K562 (cell line): ENCODE data around the gene DYSF. TPM values are rescaled to one million over a fixed set of nuclear protein-coding genes. Genes with fewer than 3 reads are reported as not detected.

Source experiments
- ATAC-seq: fragments of 200-7000 bp; cut with Tn5 transposase; 3 replicates; pipeline ENCODE4 v1.9.1; 2020; ENCODE audit warnings: moderate library complexity
- BruUV-seq: library from RNA; stranded (reverse); fragments of 400-500 nt; replicated peaks from 2 replicates; lab custom pipeline; 2021; lab: Mats Ljungman, UMichigan
- CTCF ChIA-PET: fragments of 300-600 bp; formaldehyde crosslinking; extraction: SDS; loops from one replicate; lab custom pipeline; 2021; ENCODE audit warnings: low intra/inter-chr PET ratio; lab: Yijun Ruan, JAX
- POLR2A ChIA-PET: fragments of 300-600, 350-650 bp; sonication (Branson Sonifier 250); formaldehyde crosslinking; extraction: SDS; loops from one replicate; lab custom pipeline; 2021; ENCODE audit warnings: antibody characterized with exemption, inconsistent platforms; lab: Yijun Ruan, JAX
- DNase-seq, 4 experiments: peaks; one replicate each; pipeline versions ENCODE4 v3.0.0 to v3.0.0-alpha.2; 2011 to 2018; ENCODE audit warnings: low spot score in 3 of 4, mixed read lengths in 3 of 4; ENCODE audit errors: extremely low read depth in 1 of 4
- FAIRE-seq: peaks from 2 replicates; lab custom pipeline; 2011; peaks lifted over from hg19 to GRCh38; lab: Jason Lieb, UNC
- H2AFZ ChIP-seq: 2 replicates; pipeline ENCODE4 v1.6.0; 2011; ENCODE audit warnings: low read depth, low read length, control low read depth, inconsistent platforms
- H3K27ac ChIP-seq: fragments of 200-600 bp; 3 replicates; pipeline ENCODE4 v1.8.0; 2011; ENCODE audit warnings: low read depth, mild to moderate bottlenecking, control low read depth, inconsistent platforms, low read length, moderate library complexity, mixed read lengths; ENCODE audit errors: extremely low read depth
- H3K27me3 ChIP-seq, 2 experiments: fragments of 300-600 bp in 1 of 2; 2 replicates in 1 of 2; 3 replicates in 1 of 2; pipeline versions ENCODE4 v1.6.0 to v1.8.0; 2011; ENCODE audit warnings: inconsistent platforms in 2 of 2, low read length in 2 of 2, mild to moderate bottlenecking in 1 of 2, mixed read lengths in 1 of 2, moderate library complexity in 1 of 2; ENCODE audit not compliant: control insufficient read depth in 2 of 2, insufficient read depth in 2 of 2
- H3K36me3 ChIP-seq: fragments of 300-600 bp; 3 replicates; pipeline ENCODE4 v1.8.0; 2011; ENCODE audit warnings: mild to moderate bottlenecking, low read length, inconsistent platforms; ENCODE audit not compliant: control insufficient read depth, insufficient read depth
- H3K4me1 ChIP-seq, 2 experiments: fragments of 200-600 bp in 1 of 2; replicated peaks in 1 of 2; 2 replicates in 1 of 2; 3 replicates in 1 of 2; pipeline versions ENCODE4 v1.5.1 to v1.8.0; 2011; ENCODE audit warnings: inconsistent platforms in 2 of 2, low read length in 2 of 2, mild to moderate bottlenecking in 1 of 2, mixed read lengths in 1 of 2, moderate library complexity in 1 of 2; ENCODE audit not compliant: control insufficient read depth in 2 of 2, insufficient read depth in 2 of 2
- H3K4me2 ChIP-seq: 2 replicates; pipeline ENCODE4 v1.6.1; 2011; ENCODE audit warnings: low read length, control low read depth, inconsistent platforms, mixed read lengths; ENCODE audit not compliant: insufficient read depth
- H3K4me3 ChIP-seq: fragments of 200-600 bp; sonication (generic), shearing (Covaris generic); 2 replicates; pipeline ENCODE4 v1.5.1; 2016; ENCODE audit warnings: control low read depth, inconsistent platforms
- H3K79me2 ChIP-seq: fragments of 200-600 bp; 3 replicates; pipeline ENCODE4 v1.8.0; 2011; ENCODE audit warnings: low read length, inconsistent platforms; ENCODE audit not compliant: control insufficient read depth, insufficient read depth
- H3K9ac ChIP-seq, 2 experiments: 2 replicates each; pipeline versions ENCODE4 v1.6.0 to v1.6.1; 2011; ENCODE audit warnings: low read depth in 2 of 2, low read length in 2 of 2, control low read depth in 1 of 2, inconsistent platforms in 1 of 2, mild to moderate bottlenecking in 1 of 2, mixed read lengths in 1 of 2; ENCODE audit not compliant: insufficient read depth in 1 of 2
- H3K9me1 ChIP-seq: one replicate; pipeline ENCODE4 v1.6.0; 2011; ENCODE audit warnings: inconsistent platforms, mild to moderate bottlenecking, low read length, moderate library complexity; ENCODE audit not compliant: control insufficient read depth, insufficient read depth
- H3K9me3 ChIP-seq: replicated peaks from 2 replicates; pipeline ENCODE4 v1.5.1; 2011; ENCODE audit warnings: low read depth, low read length, inconsistent platforms; ENCODE audit not compliant: control insufficient read depth, insufficient read depth
- H4K20me1 ChIP-seq: replicated peaks from 2 replicates; pipeline ENCODE4 v1.6.1; 2011; ENCODE audit warnings: low read length, inconsistent platforms, mixed read lengths; ENCODE audit not compliant: control insufficient read depth, insufficient read depth
- BHLHE40 ChIP-seq: IDR thresholded peaks from 2 replicates; pipeline ENCODE4 v1.6.1; 2011; ENCODE audit warnings: low read length, improper control_type of control experiment
- BRD4 ChIP-seq: fragments of 200-600 bp; sonication (generic); IDR thresholded peaks from 2 replicates; pipeline ENCODE4 v1.6.1; 2017; ENCODE audit warnings: inconsistent platforms
- CXXC5 ChIP-seq: fragments of 250-450 bp; sonication (Bioruptor Pico); IDR thresholded peaks from 2 replicates; pipeline ENCODE4 v1.8.0; 2022; ENCODE audit warnings: inconsistent platforms, mild to moderate bottlenecking, moderate library complexity
- NCOA1 ChIP-seq: fragments of 450-650 bp; IDR thresholded peaks from 2 replicates; pipeline ENCODE4 v1.6.1; 2016; ENCODE audit warnings: low read depth
- ZNF384 ChIP-seq: IDR thresholded peaks from 2 replicates; pipeline ENCODE4 v1.6.1; 2012; ENCODE audit warnings: low read depth, low read length, improper control_type of control experiment
- ZNF445 ChIP-seq: fragments of 250-450 bp; sonication (Bioruptor Pico); IDR thresholded peaks from 2 replicates; pipeline ENCODE4 v1.4.0; 2020; ENCODE audit warnings: low read depth, mild to moderate bottlenecking, moderate library complexity
- WGBS: fragments of 100-300 bp; shearing (Covaris generic); methylation state at CpG from one replicate; pipeline ENCODE4 v1.1.6; 2016; ENCODE audit warnings: low coverage, mixed read lengths; ENCODE audit not compliant: insufficient coverage; ENCODE audit errors: missing lambda C conversion rate; 5-methylcytosine and 5-hydroxymethylcytosine counted together
- in situ Hi-C: fragments of 300-500 bp; cut with MboI; formaldehyde crosslinking; loops from 4 replicates; pipeline ENCODE4 v1.15.0; 2018; ENCODE audit warnings: inconsistent platforms, mixed read lengths
- intact Hi-C: fragments of 100-400 bp; cut with micrococcal nuclease; formaldehyde crosslinking; loops from 2 replicates; pipeline ENCODE4 v1.14.2; 2022
- polyA plus RNA-seq, 8 experiments: library from polyadenylated mRNA; depleted of rRNA in 4 of 8; stranded (reverse) in 5 of 8; unstranded in 3 of 8; fragments of >200 nt; fragmentation: Nextera tagmentation in 2 of 8; fragmentation: Illumina TruSeq in 1 of 8; extraction: Ambion mirVana in 2 of 8; extraction: Trizol in 1 of 8; gene quantifications; 2 replicates each; pipeline versions ENCODE4 v1.2.1 to v1.2.3, GENCODE V29; 2011 to 2014; ENCODE audit warnings: inconsistent platforms in 1 of 8, missing spikeins in 1 of 8
- total RNA-seq, 7 experiments: library from RNA; depleted of rRNA in 6 of 7; stranded (reverse); fragments of >200 nt in 6 of 7; fragmentation: Illumina TruSeq in 2 of 7; extraction: Trizol in 2 of 7; gene quantifications; 2 replicates each; pipeline versions ENCODE4 v1.2.1 to v1.2.3, GENCODE V29; 2011 to 2021; ENCODE audit warnings: low replicate concordance in 1 of 7
- TF ChIP-seq, protein P1 (sequence below): fragments of 450-650 bp; IDR thresholded peaks from 2 replicates; pipeline ENCODE4 v1.6.1; 2016; ENCODE audit warnings: borderline replicate concordance
- TF ChIP-seq, protein P2 (sequence below), 2 experiments: fragments of 450-650 bp in 1 of 2; sonication (generic) in 1 of 2; formaldehyde crosslinking in 1 of 2; IDR thresholded peaks; 2 replicates each; pipeline versions ENCODE4 v1.7.1 to v1.9.0; 2016 to 2022; ENCODE audit warnings: inconsistent platforms in 1 of 2, mild to moderate bottlenecking in 1 of 2, missing genetic modification reagents in 1 of 2

Gene DYSF
- total and polyA plus RNA-seq, 9 of the 15 experiments (the other 6 are each of a cell fraction or from before 2014, with no cell fraction given) = 0.01 to 0.80 (median 0.29) TPM

DNA sequence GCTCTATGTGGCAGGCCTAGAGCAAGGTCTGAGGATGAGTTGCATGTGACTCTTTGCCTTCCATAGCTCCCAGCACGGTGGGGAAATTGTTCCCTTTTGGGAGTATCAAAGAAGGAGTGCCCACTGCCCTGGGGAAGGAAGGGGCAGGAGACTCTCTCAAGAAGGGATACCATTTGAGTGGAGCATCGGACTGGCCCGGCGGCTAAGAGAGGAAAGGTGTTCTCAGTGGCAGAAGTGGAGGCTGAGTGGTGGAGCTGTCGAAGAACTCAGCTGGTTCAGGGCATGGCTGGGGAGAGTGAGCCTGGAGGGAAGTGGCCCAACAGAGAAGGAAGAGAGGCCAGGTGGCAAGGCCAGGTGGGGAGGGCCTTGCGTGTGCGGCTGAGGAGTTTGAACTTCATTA, 235.2 kb downstream of the DYSF start:
- no peak overlapping the region for H3K4me3 ChIP-seq
- ATAC-seq (no peak), FAIRE-seq (no peak), DNase-seq (no peak)
- no peak overlapping the region for H3K27ac ChIP-seq
- in situ Hi-C loops (no loop called here), intact Hi-C loops (no loop called here)
- no TSS peak for BruUV-seq
- H3K4me1 ChIP-seq = peaks cover 0 to 4% of the 10 kb centered on the region in 2 experiments; a peak in 1 of 5 replicates
- no peak overlapping the region for H3K4me2 ChIP-seq
- WGBS = 4% methylated on average over 7 of the region's 7 CpGs
- no peaks in the 10 kb centered on the region for H3K79me2 ChIP-seq
- no peaks in the 10 kb centered on the region for H3K9me1 ChIP-seq
- H3K9me3 ChIP-seq = no peaks in the 10 kb centered on the region
- no peaks in the 10 kb centered on the region for H4K20me1 ChIP-seq
- peaks cover 25 to 71% of the 10 kb centered on the region in 2 experiments for H3K27me3 ChIP-seq
- no peaks in the 10 kb centered on the region for H3K36me3 ChIP-seq
- H2AFZ ChIP-seq = no peak overlapping the region
- POLR2A ChIA-PET = interaction anchor here (0.8 kb wide), 1 partner anchor 27 kb away, joined by 3 read pairs; no protein-coding TSS in a partner anchor
- H3K9ac ChIP-seq = no peak overlapping the region
- CTCF ChIA-PET = no interaction called here
- TF ChIP-seq, protein P1, sequence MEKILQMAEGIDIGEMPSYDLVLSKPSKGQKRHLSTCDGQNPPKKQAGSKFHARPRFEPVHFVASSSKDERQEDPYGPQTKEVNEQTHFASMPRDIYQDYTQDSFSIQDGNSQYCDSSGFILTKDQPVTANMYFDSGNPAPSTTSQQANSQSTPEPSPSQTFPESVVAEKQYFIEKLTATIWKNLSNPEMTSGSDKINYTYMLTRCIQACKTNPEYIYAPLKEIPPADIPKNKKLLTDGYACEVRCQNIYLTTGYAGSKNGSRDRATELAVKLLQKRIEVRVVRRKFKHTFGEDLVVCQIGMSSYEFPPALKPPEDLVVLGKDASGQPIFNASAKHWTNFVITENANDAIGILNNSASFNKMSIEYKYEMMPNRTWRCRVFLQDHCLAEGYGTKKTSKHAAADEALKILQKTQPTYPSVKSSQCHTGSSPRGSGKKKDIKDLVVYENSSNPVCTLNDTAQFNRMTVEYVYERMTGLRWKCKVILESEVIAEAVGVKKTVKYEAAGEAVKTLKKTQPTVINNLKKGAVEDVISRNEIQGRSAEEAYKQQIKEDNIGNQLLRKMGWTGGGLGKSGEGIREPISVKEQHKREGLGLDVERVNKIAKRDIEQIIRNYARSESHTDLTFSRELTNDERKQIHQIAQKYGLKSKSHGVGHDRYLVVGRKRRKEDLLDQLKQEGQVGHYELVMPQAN = no peak
- TF ChIP-seq CXXC5 (CRISPR knock-in tag) (no peak), ZNF384 (no peak), BHLHE40 (no peak), ZNF445 (CRISPR knock-in tag) (no peak), NCOA1 (no peak), BRD4 (no peak)
- TF ChIP-seq, protein P2, sequence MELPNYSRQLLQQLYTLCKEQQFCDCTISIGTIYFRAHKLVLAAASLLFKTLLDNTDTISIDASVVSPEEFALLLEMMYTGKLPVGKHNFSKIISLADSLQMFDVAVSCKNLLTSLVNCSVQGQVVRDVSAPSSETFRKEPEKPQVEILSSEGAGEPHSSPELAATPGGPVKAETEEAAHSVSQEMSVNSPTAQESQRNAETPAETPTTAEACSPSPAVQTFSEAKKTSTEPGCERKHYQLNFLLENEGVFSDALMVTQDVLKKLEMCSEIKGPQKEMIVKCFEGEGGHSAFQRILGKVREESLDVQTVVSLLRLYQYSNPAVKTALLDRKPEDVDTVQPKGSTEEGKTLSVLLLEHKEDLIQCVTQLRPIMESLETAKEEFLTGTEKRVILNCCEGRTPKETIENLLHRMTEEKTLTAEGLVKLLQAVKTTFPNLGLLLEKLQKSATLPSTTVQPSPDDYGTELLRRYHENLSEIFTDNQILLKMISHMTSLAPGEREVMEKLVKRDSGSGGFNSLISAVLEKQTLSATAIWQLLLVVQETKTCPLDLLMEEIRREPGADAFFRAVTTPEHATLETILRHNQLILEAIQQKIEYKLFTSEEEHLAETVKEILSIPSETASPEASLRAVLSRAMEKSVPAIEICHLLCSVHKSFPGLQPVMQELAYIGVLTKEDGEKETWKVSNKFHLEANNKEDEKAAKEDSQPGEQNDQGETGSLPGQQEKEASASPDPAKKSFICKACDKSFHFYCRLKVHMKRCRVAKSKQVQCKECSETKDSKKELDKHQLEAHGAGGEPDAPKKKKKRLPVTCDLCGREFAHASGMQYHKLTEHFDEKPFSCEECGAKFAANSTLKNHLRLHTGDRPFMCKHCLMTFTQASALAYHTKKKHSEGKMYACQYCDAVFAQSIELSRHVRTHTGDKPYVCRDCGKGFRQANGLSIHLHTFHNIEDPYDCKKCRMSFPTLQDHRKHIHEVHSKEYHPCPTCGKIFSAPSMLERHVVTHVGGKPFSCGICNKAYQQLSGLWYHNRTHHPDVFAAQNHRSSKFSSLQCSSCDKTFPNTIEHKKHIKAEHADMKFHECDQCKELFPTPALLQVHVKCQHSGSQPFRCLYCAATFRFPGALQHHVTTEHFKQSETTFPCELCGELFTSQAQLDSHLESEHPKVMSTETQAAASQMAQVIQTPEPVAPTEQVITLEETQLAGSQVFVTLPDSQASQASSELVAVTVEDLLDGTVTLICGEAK (IDR thresholded peaks at IDR 0.05) = no peak
- TF ChIP-seq, protein P2 (CRISPR knock-in tag; IDR thresholded peaks at IDR 0.05) = no peak
